Cerebellar cortex (tissue), 1 donor: ENCODE measurements around the gene ROR1.

ENCODE experiments used
- DNase-seq: peaks from one replicate; pipeline ENCODE4 v3.0.0-alpha.2; 2015; ENCODE audit warnings: low spot score

Gene ROR1

GRCh38 chr1:64025051-64025450, 251.2 kb downstream of the ROR1 start:
- DNase-seq, result no peak

- no peak for DNase-seq
These were observed 255.2 kb downstream of the ROR1 start for GRCh38 chr1:64029037-64029436.

GRCh38 chr1:64030411-64030810, 256.6 kb downstream of the ROR1 start:
- DNase-seq, result no peak

GRCh38 chr1:64031236-64031635, 257.4 kb downstream of the ROR1 start:
- DNase-seq, result no peak

GRCh38 chr1:64033667-64034220, 259.9 kb downstream of the ROR1 start:
- DNase-seq, result no peak

- no peak for DNase-seq
These were observed 262.7 kb downstream of the ROR1 start for GRCh38 chr1:64036549-64036948.

- DNase-seq, result no peak
These were observed 264.3 kb downstream of the ROR1 start for GRCh38 chr1:64038119-64038518.

GRCh38 chr1:64038965-64039364, 265.1 kb downstream of the ROR1 start:
- no peak for DNase-seq

GRCh38 chr1:64039390-64039926, 265.6 kb downstream of the ROR1 start:
- DNase-seq, result peak; percentile 21

- DNase-seq, result no peak
These were observed 267.7 kb downstream of the ROR1 start for GRCh38 chr1:64041371-64042131.

- peak; percentile 81 for DNase-seq
These were observed 268.7 kb downstream of the ROR1 start for GRCh38 chr1:64042331-64043100.

GRCh38 chr1:64043288-64043687, 269.5 kb downstream of the ROR1 start:
- DNase-seq, result no peak

- no peak for DNase-seq
These were observed 270.2 kb downstream of the ROR1 start for GRCh38 chr1:64043976-64044375.

GRCh38 chr1:64046243-64046642, 272.4 kb downstream of the ROR1 start:
- DNase-seq, result no peak

- DNase-seq, result no peak
These were observed 273.1 kb downstream of the ROR1 start for GRCh38 chr1:64046891-64047290.

- DNase-seq, result no peak
These were observed 273.8 kb downstream of the ROR1 start for GRCh38 chr1:64047549-64047996.

GRCh38 chr1:64049900-64050540, 276.2 kb downstream of the ROR1 start:
- no peak for DNase-seq

GRCh38 chr1:64050601-64051000, 276.8 kb downstream of the ROR1 start:
- DNase-seq, result no peak

GRCh38 chr1:64051796-64052195, 278.0 kb downstream of the ROR1 start:
- DNase-seq, result no peak

GRCh38 chr1:64052777-64053176, 279.0 kb downstream of the ROR1 start:
- DNase-seq, result no peak

GRCh38 chr1:64055310-64055709, 281.5 kb downstream of the ROR1 start:
- no peak for DNase-seq

- no peak for DNase-seq
These were observed 285.7 kb downstream of the ROR1 start for GRCh38 chr1:64059556-64059955.
